Measurements from ENCODE around the gene YPEL4.

The YPEL4 gene

GRCh38 chr11:57648801-57649735 is 644 bp downstream of the YPEL4 start:
- DNase-seq, result no peak

- no peak for DNase-seq
Observed at GRCh38 chr11:57647960-57648800, 1.5 kb downstream of the YPEL4 start.

- no peak for DNase-seq
Observed at GRCh38 chr11:57647372-57647771, 2.3 kb downstream of the YPEL4 start.

GRCh38 chr11:57646799-57647303 is 2.9 kb downstream of the YPEL4 start:
- no peak for DNase-seq

GRCh38 chr11:57646194-57646798 is 3.4 kb downstream of the YPEL4 start:
- DNase-seq, result no peak

GRCh38 chr11:57645689-57646085 is 4.0 kb downstream of the YPEL4 start:
- DNase-seq, result no peak

- peak; percentile 70 for DNase-seq
Observed at GRCh38 chr11:57644748-57645688, 4.7 kb downstream of the YPEL4 start.

GRCh38 chr11:57643802-57644201 is 5.9 kb downstream of the YPEL4 start:
- no peak for DNase-seq

GRCh38 chr11:57641011-57641807 is 8.5 kb downstream of the YPEL4 start:
- DNase-seq, result no peak

- DNase-seq, result no peak
Observed at GRCh38 chr11:57640068-57640800, 9.5 kb downstream of the YPEL4 start.

- DNase-seq, result no peak
Observed at GRCh38 chr11:57639321-57640067, 10.2 kb downstream of the YPEL4 start.

GRCh38 chr11:57638811-57639320 is 10.8 kb downstream of the YPEL4 start:
- no peak for DNase-seq

- no peak for DNase-seq
Observed at GRCh38 chr11:57638005-57638781, 11.5 kb downstream of the YPEL4 start.

GRCh38 chr11:57637626-57638004 is 12.1 kb downstream of the YPEL4 start:
- no peak for DNase-seq

GRCh38 chr11:57635246-57635645 is 14.5 kb downstream of the YPEL4 start:
- no peak for DNase-seq

GRCh38 chr11:57634311-57634710 is 15.4 kb downstream of the YPEL4 start:
- no peak for DNase-seq

GRCh38 chr11:57633394-57634070 is 16.2 kb downstream of the YPEL4 start:
- no peak for DNase-seq

GRCh38 chr11:57632116-57632515 is 17.6 kb downstream of the YPEL4 start:
- no peak for DNase-seq
